ENCODE data around the gene CASP3.
"Not testable (repeated sequence)": the region's sequence is repeated elsewhere in the genome, so short reads cannot be mapped to it uniquely, and the experiment has no call there.

Gene CASP3

GRCh38 chr4:184636897-184637296, 12.3 kb downstream of the CASP3 start:
- no peak for TF ChIP-seq CTCF (IDR thresholded peaks at IDR 0.05; ENCODE audit: insufficient read depth, low read depth, low read length, missing control alignments)
- no peak overlapping the region for H3K4me3 ChIP-seq (ENCODE audit: low read depth, low read length)
- DNase-seq (ENCODE audit: low read depth): no peak

DNA sequence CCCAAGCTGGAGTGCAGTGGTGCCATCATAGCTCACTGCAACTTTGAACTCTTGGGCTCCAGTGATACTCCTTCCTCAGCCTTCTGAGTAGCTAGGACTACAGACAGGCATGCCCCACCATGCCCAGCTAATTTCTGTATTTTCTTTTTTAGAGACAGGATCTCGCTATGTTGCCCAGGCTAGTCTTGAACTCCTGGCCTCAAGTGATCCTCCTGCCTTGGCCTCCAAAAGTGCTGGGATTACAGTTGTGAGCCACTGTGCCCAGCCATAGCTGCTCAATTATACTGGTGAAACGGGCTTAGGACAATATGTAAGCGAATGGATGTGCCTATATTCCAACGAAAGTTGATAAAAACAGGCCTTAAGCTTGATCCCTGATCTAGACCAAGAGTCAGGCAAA, 13.1 kb downstream of the CASP3 start:
- TF ChIP-seq CTCF (IDR thresholded peaks at IDR 0.05; ENCODE audit: insufficient read depth, low read depth, low read length, missing control alignments): no peak
- H3K4me3 ChIP-seq (ENCODE audit: low read depth, low read length): no peak overlapping the region
- DNase-seq (ENCODE audit: low read depth): no peak

DNA sequence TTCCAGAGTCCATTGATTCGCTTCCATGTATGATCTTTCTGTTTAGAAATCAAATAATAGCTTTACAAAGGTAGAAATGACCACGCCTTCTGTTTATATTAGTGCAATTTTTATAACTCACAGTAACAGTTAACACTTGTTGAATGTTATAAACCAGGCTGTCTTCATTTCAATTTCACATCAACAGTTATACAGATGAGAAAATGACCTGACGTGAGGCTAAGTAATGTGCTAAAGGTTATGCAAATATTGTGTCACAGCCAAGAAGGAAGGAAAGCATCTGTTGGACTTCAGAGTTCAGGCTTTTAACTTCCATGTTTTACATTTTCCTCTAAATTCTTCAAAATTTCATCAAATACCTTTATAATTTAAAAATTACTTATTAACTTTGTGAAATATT, 13.9 kb downstream of the CASP3 start:
- DNase-seq (ENCODE audit: low read depth): no peak
- no peak for TF ChIP-seq CTCF (IDR thresholded peaks at IDR 0.05; ENCODE audit: insufficient read depth, low read depth, low read length, missing control alignments)
- no peak overlapping the region for H3K4me3 ChIP-seq (ENCODE audit: low read depth, low read length)

DNA sequence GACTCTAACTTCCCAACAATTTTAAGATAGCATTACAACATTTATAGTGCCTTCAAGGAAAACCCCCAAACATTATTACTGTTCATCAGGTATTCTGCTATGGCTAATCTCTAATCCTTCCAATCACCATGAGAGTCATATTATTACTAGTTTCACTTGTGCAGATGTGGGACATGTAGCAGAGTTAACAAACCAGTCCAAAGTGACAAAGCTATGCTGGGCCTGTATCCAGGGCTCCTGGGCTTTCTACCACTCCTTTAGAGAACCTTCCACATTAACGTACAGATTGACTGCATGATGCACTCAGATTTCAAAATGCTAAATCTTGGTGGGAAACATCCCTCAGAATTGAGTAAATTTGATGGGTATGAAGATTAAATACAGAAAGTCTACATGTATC, 16.4 kb downstream of the CASP3 start:
- no peak overlapping the region for H3K4me3 ChIP-seq (ENCODE audit: low read depth, low read length)
- no peak for DNase-seq (ENCODE audit: low read depth)
- TF ChIP-seq CTCF (IDR thresholded peaks at IDR 0.05; ENCODE audit: insufficient read depth, low read depth, low read length, missing control alignments): no peak

GRCh38 chr4:184628103-184628502, 21.1 kb downstream of the CASP3 start:
- TF ChIP-seq CTCF (IDR thresholded peaks at IDR 0.05; ENCODE audit: insufficient read depth, low read depth, low read length, missing control alignments): no peak

DNA sequence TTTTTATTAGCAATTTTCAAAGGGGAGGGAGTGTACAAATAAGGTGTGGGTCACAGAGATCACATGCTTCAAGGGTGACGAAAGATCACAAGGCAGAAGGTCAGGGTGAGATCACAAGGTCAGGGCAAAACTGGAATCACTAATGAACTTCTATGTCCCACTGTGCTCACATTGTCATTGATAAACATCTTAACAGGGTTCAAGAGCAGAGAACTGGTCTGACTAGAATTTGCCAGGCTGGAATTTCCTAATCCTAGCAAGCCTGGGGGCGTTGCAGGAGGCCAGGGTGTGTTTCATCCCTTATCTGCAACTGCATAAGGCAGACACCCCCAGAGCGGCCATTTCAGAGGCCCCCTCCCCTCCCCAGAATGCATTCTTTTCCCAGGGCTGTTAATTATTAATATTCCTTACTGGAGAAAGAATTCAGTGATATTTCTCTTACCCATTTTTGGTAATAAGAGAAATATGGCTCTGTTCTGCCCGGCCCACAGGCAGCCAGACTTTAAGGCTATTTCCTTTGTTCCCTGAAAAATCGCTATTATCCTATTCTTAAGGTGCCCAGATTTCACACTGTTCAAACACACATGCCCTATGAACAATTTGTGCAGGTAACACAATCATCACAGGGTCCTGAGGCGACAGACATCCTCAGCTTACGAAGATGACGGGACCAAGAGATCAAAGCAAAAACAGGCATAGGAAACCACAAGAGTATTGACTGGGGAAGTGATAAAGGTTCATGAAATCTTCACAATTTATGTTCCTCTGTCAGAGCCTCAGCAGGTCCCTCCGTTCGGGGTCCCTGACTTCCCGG, 23.3 kb downstream of the CASP3 start:
- DNase-seq (ENCODE audit: low read depth): not testable (repeated sequence)

More at GRCh38 chr4:184628103-184628502, 21.1 kb downstream of the CASP3 start:
- H3K4me3 ChIP-seq (ENCODE audit: low read depth, low read length): no peak overlapping the region
- DNase-seq (ENCODE audit: low read depth): no peak

DNA sequence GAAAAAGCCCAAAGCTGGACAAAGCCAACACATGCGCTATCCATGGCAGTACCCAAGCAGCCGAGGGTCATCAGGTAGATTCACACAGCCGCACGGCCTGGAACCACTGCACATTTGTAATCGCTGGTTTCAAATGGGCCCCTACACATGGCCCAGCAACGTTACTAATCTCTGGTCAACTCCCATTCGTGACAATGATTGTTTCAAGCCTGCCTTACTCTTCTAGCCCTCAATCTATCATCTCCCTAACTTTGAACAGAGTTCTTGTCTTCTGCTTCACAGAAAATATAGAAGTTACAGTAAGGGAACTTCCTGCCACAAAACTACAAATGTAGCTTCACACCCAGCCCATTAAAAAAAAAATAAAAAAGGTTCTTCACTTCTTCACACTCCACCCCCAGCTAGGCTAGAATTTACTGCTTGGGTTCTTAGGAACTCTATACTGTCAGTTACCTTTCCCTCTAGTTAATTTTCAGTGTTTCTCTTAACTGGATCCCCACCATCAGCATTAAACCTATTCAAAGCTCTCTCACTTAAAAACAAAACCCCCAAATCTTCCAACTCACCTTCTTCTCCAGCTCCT, 24.2 kb downstream of the CASP3 start:
- no peak overlapping the region for H3K4me3 ChIP-seq (ENCODE audit: low read depth, low read length)
- no peak for TF ChIP-seq CTCF (IDR thresholded peaks at IDR 0.05; ENCODE audit: insufficient read depth, low read depth, low read length, missing control alignments)

More for the DNA sequence above, 23.3 kb downstream of the CASP3 start:
- H3K4me3 ChIP-seq (ENCODE audit: low read depth, low read length): not testable (repeated sequence)

DNA sequence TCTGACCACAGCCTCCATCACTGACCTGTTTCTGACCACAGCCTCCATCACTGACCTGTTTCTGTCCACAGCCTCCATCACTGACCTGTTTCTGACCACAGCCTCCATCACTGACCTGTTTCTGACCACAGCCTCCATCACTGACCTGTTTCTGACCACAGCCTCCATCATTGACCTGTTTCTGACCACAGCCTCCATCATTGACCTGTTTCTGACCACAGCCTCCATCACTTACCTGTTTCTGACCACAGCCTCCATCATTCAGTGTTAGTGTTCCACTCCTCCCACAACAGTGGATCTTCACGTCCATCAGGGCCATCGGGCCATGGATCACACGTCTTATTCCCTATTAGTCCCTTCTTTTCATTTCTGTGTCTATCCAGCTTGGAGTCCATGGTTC, 24.7 kb downstream of the CASP3 start:
- H3K4me3 ChIP-seq (ENCODE audit: low read depth, low read length): not testable (repeated sequence)

More for the DNA sequence above, 24.2 kb downstream of the CASP3 start:
- no peak for DNase-seq (ENCODE audit: low read depth)

More for the DNA sequence above, 24.7 kb downstream of the CASP3 start:
- DNase-seq (ENCODE audit: low read depth): not testable (repeated sequence)

All from GM12865 (cell line).